ENCODE results near the gene ZBTB44.

GRCh38 chr11:130308059-130308458 lies 6.7 kb downstream of the ZBTB44 start:
- TF ChIP-seq CTCF (IDR thresholded peaks at IDR 0.05) (no peak), EZH2 (IDR thresholded peaks at IDR 0.05) (no peak)

Measured in neural progenitor cell (in vitro differentiated cells).